Osteocyte (in vitro differentiated cells): ENCODE results near the gene ATP2C1. TPM values are rescaled to one million over a fixed set of nuclear protein-coding genes. Genes with fewer than 3 reads are reported as not detected.
A peak's percentile ranks its signal among the peaks of the same experiment; 100 is the strongest.
"Not testable (repeated sequence)": the region's sequence is repeated elsewhere in the genome, so short reads cannot be mapped to it uniquely, and the experiment has no call there.

Experiments used
- DNase-seq: peaks from one replicate; pipeline ENCODE4 v3.0.0; 2021; ENCODE audit warnings: mixed read lengths; ENCODE audit not compliant: unreplicated experiment; ENCODE audit errors: extremely low spot score
- H3K27ac Mint-ChIP-seq: one replicate; pipeline ENCODE4 v1.8.0; 2021; ENCODE audit warnings: mild to moderate bottlenecking, mixed read lengths; ENCODE audit not compliant: unreplicated experiment
- H3K27me3 Mint-ChIP-seq: one replicate; pipeline ENCODE4 v1.8.0; 2021; ENCODE audit warnings: mixed read lengths; ENCODE audit not compliant: unreplicated experiment
- H3K36me3 Mint-ChIP-seq: one replicate; pipeline ENCODE4 v1.8.0; 2021; ENCODE audit warnings: mixed read lengths; ENCODE audit not compliant: unreplicated experiment
- H3K4me1 Mint-ChIP-seq: one replicate; pipeline ENCODE4 v1.8.0; 2021; ENCODE audit warnings: mixed read lengths; ENCODE audit not compliant: unreplicated experiment
- H3K4me3 Mint-ChIP-seq: one replicate; pipeline ENCODE4 v1.8.0; 2021; ENCODE audit warnings: mild to moderate bottlenecking, moderate library complexity, mixed read lengths; ENCODE audit not compliant: unreplicated experiment
- H3K9me3 Mint-ChIP-seq: one replicate; pipeline ENCODE4 v1.8.0; 2021; ENCODE audit warnings: mixed read lengths; ENCODE audit not compliant: unreplicated experiment
- CTCF ChIP-seq: fragments of 200-600 bp; sonication (generic); IDR thresholded peaks from 2 replicates; pipeline ENCODE4 v1.5.0; 2021; ENCODE audit warnings: antibody characterized with exemption, mild to moderate bottlenecking, moderate library complexity
- total RNA-seq: library from RNA; stranded (reverse); gene quantifications from 2 replicates; pipeline ENCODE4 v1.2.1, GENCODE V29; 2021

Gene ATP2C1
- total RNA-seq, 1 donor from 2014 or later: 68.3 TPM

GRCh38 chr3:131033480-131034080, 139.7 kb downstream of the ATP2C1 start:
- Mint-ChIP-seq H3K36me3 (peaks cover 4% of the 10 kb centered on the region), H3K27me3 (no peaks in the 10 kb centered on the region), H3K27ac (no peak overlapping the region), H3K4me3 (no peak overlapping the region), H3K4me1 (peaks cover 4% of the 10 kb centered on the region), H3K9me3 (no peaks in the 10 kb centered on the region)
- peak; percentile 70 for TF ChIP-seq CTCF
- no peak for DNase-seq

GRCh38 chr3:131036200-131036816, 142.4 kb downstream of the ATP2C1 start:
- no peak for TF ChIP-seq CTCF
- H3K36me3 Mint-ChIP-seq: peaks cover 2% of the 10 kb centered on the region
- H3K27me3 Mint-ChIP-seq: no peaks in the 10 kb centered on the region
- peaks cover 4% of the 10 kb centered on the region for H3K4me1 Mint-ChIP-seq
- no peaks in the 10 kb centered on the region for H3K9me3 Mint-ChIP-seq
- no peak overlapping the region for H3K4me3 Mint-ChIP-seq
- no peak overlapping the region for H3K27ac Mint-ChIP-seq
- DNase-seq: no peak

GRCh38 chr3:131036986-131037385, 143.1 kb downstream of the ATP2C1 start:
- no peak overlapping the region for H3K4me3 Mint-ChIP-seq
- peaks cover 3% of the 10 kb centered on the region for H3K9me3 Mint-ChIP-seq
- H3K4me1 Mint-ChIP-seq: peaks cover 4% of the 10 kb centered on the region
- no peak for DNase-seq
- H3K36me3 Mint-ChIP-seq: peaks cover 6% of the 10 kb centered on the region
- H3K27ac Mint-ChIP-seq: no peak overlapping the region
- no peak for TF ChIP-seq CTCF
- H3K27me3 Mint-ChIP-seq: no peaks in the 10 kb centered on the region

- no peak for TF ChIP-seq CTCF
- Mint-ChIP-seq H3K27me3 (no peaks in the 10 kb centered on the region), H3K4me3 (no peak overlapping the region), H3K27ac (no peak overlapping the region), H3K9me3 (peaks cover 3% of the 10 kb centered on the region), H3K4me1 (peaks cover 4% of the 10 kb centered on the region), H3K36me3 (peaks cover 7% of the 10 kb centered on the region)
- no peak for DNase-seq
Observed at GRCh38 chr3:131038326-131038725, 144.4 kb downstream of the ATP2C1 start.

- not testable (repeated sequence) for H3K27me3 Mint-ChIP-seq, DNase-seq, H3K4me1 Mint-ChIP-seq, H3K36me3 Mint-ChIP-seq, H3K4me3 Mint-ChIP-seq, H3K27ac Mint-ChIP-seq
- peaks cover 11% of the 10 kb centered on the region for H3K9me3 Mint-ChIP-seq
Observed at GRCh38 chr3:131042271-131042985, 148.5 kb downstream of the ATP2C1 start.
